ENCODE results near the gene TANC1.

TANC1 gene

GRCh38 chr2:158996378-158996993 is 28.0 kb downstream of the TANC1 start:
- no peak for DNase-seq

DNA sequence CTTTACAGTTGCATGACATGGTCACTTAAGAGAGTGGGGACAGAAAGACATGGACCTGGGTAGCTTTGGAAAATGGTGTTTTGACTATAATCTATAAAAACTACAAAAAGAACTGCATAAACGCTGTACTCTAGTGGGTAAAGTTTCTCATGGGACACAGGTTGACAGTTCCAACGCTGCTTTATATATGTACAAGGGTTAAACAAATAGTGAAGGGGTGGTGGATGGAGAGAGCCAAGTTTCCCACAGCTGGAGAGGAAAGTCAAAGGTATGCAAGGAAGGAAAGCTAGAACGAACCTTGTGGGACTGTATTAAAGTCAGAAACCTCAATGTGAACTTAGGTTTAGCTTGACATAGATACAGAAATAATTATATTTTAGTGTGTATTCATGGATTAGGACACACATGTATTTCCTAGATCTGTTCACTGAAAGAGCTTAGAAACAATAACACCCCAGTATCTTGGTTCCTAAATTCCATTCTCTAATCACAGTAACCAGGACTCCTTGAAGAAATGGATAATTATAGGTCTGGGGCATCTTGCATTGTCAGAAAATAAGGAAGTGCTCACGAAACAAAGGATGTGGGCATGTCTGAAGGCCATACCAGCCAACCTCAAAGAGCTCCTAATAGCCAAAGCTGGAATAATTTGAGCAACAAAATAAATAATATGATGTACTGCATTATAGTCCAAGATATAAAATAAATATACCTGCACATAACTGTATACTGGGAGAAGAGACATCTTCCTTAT is 28.8 kb downstream of the TANC1 start:
- no peak for DNase-seq

- DNase-seq = no peak
Measured at GRCh38 chr2:158998551-158999248, 30.3 kb downstream of the TANC1 start.

DNA sequence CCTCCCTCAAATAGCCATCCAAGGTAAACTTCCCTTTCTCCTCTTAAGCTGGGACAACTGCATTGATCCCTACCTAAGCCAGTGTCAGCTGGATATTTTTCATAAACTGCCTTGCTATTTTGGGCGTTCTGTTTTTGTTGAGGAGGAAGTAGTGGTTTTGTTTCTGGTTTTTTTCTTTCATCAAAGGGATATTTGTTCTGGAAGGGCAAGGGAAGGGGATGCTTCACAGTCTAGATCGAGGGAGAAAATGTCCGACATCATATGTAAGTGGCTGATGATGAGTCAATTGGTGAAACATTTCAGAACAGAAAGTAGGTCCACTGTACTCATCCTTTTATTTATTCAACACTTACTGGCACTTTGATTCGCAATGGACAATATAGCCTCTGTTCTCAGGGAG is 31.0 kb downstream of the TANC1 start:
- DNase-seq = no peak

DNA sequence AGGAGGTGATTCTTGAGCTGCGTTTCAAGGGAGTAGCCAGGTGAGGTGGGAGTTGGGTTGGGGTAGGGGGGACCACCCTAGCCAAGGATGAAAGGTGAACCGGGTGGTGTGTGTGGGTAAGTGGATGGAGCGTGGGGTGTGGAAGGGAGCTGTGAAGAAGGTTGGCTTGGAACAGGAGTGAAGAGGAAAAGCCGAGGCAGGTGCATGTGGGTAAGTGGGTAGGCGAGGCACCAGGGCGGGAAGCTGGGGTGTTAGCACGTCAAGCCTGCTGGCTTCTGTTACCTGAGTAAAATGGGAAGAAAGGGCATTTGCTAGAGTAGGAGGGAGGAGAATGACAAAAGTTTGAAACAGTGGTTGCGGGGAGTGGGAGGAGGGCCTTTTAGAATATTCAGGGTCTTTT is 31.6 kb downstream of the TANC1 start:
- DNase-seq = no peak

- no peak for DNase-seq
Measured at GRCh38 chr2:159002462-159003111, 34.1 kb downstream of the TANC1 start.

GRCh38 chr2:159003555-159003954 is 35.1 kb downstream of the TANC1 start:
- DNase-seq = no peak

- DNase-seq = no peak
Measured at GRCh38 chr2:159004849-159005248, 36.4 kb downstream of the TANC1 start.

DNA sequence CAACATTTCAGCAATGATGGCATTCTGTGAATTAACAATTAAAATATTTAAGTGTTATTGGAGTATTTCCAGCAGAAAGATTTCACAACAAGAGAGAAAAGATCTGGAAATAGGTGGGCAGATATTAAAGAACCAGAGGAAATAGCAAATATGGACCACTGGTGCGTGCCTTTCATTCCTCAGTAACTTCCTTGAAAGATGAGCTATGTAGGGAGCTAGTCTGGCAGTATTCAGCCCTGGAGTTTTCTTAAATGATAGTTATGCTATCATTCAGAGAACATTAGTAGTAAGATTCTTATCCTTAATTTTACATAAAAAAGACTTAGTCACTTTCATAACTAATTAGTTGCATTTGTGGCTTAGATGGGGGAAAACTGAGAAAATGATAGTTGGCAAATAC is 41.5 kb downstream of the TANC1 start:
- no peak for DNase-seq

DNA sequence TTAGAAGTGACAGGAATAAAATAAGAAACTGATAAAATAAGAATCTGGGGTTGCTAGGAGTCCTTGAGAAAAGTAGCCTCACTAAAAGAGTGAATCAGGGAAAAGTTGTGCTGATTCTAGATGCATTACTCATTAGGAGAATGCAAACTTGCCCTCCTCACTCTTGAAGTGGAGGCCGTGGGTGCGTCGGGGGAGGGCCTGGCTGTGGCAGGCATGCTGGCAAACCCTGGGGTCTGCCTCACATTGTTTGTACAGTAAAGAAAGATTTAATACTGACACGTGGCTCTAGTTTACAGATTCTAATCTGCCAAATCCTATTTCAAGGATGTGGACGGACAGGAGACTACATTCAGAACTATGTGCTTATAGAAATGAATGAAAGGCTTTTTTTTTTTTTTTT is 41.9 kb downstream of the TANC1 start:
- DNase-seq = no peak

DNA sequence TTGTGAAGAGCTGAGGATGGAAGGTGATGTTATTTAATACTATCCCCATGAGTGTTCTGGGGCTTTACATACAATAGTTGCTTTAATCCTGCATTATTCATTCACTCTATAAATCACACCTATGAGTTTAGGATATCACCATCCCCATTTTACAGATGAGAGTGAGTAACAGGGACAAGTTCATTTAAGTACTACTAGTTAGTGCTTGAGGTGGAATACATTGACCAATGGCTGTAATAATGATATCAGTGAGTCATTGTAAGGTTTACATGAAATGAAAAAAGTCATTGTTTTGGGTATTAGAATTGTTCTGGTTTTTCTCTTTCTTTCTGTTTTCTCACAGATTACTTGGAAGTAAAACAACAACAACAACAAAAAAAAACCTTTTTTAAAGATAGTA is 42.5 kb downstream of the TANC1 start:
- no peak for DNase-seq

GRCh38 chr2:159012142-159012541 is 43.7 kb downstream of the TANC1 start:
- DNase-seq = no peak

DNA sequence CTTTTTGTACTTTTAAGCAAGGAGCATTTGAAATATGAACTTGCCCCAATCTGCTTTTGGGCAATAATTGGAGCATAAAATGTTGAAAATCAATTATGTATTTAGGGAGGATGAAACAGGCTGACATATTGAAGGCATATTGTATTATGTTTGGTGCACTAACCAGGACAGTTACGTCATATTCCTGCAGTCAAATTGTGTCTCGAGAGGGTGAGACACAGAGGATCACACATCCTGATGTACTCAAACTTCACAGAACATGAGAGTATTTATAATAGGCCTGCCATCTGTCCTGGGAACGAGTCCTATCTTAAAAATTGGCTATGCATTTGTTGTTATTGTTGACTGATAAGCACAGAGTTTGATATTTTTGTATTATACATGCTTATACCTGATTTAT is 44.7 kb downstream of the TANC1 start:
- no peak for DNase-seq

DNA sequence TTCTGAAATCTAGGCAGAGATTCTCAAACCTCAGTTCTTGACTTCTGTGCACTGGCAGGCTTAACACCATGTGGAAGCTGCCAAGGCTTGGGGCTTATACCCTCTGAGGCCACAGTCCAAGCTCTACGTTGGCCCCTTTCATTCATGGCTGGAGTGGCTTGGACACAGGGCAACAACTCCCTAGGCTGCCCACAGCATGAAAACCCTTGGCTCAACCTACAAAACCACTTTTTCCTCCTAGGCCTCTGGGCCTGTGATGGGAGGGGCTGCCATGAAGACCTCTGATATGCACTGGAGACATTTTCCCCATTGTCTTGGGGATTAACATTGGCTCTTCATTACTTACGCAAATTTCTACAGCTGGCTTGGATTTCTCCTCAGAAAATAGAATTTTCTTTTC is 46.7 kb downstream of the TANC1 start:
- no peak for DNase-seq

GRCh38 chr2:159015823-159016222 is 47.4 kb downstream of the TANC1 start:
- no peak for DNase-seq

- no peak for DNase-seq
Measured at GRCh38 chr2:159017837-159018236, 49.4 kb downstream of the TANC1 start.

- DNase-seq = no peak
Measured at GRCh38 chr2:159019021-159019420, 50.6 kb downstream of the TANC1 start.

- DNase-seq = no peak
Measured at GRCh38 chr2:159022019-159022418, 53.6 kb downstream of the TANC1 start.

- no peak for DNase-seq
Measured at GRCh38 chr2:159026170-159026569, 57.7 kb downstream of the TANC1 start.

DNA sequence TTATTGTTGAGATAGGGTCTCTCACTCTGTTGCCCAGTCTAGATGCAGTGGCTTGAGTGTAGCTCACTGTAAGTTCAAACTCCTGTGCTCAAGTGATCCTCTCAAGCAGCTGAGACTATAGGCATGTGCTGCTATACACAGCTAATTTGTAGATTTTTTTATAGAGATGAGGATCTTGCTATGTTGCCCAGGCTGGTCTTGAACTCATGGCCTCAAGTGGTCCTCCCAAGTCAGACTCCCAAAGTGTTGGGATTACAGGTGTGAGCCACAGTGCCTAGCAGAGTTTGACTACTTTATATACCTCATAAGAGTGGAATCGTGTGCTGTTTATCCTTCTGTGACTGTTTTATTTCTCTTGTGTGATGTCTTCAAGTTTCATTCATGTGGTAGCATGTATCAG is 60.3 kb downstream of the TANC1 start:
- DNase-seq = no peak

GRCh38 chr2:159029936-159030335 is 61.5 kb downstream of the TANC1 start:
- DNase-seq = no peak

- DNase-seq = no peak
Measured at GRCh38 chr2:159030674-159031380, 62.4 kb downstream of the TANC1 start.

- no peak for DNase-seq
Measured at GRCh38 chr2:159032146-159032545, 63.7 kb downstream of the TANC1 start.
